Gastroesophageal sphincter (tissue), 4 donors: ENCODE data around the gene ARHGAP19. TPM values are rescaled to one million over a fixed set of nuclear protein-coding genes. Genes with fewer than 3 reads are reported as not detected.

Experiments
- ATAC-seq: fragments of 150-250 bp; one replicate; pipeline ENCODE4 v1.9.1; 2016; ENCODE audit warnings: mild to moderate bottlenecking, moderate library complexity
- H3K27ac ChIP-seq, 4 donors: fragments of 200-600 bp; sonication (generic) in 3 of 4; 1 replicate in 3 of 4; 2 replicates in 1 of 4; pipeline ENCODE4 v1.5.1; 2016 to 2019
- H3K27me3 ChIP-seq: fragments of 200-600 bp; sonication (generic); one replicate; pipeline ENCODE4 v1.5.1; 2019
- H3K36me3 ChIP-seq, 2 donors: fragments of 200-600 bp; sonication (generic); one replicate each; pipeline ENCODE4 v1.5.1; 2019; ENCODE audit warnings: control low read depth in 1 of 2
- H3K4me1 ChIP-seq, 3 donors: fragments of 200-600 bp; sonication (generic); 1 replicate in 2 of 3; 2 replicates in 1 of 3; pipeline ENCODE4 v1.5.1; 2016 to 2019; ENCODE audit warnings: control low read depth in 2 of 3
- H3K4me3 ChIP-seq, 2 donors: fragments of 200-600 bp; sonication (generic); one replicate each; pipeline ENCODE4 v1.5.1; 2019; ENCODE audit warnings: mild to moderate bottlenecking in 1 of 2, moderate library complexity in 1 of 2
- H3K9me3 ChIP-seq, 3 donors: fragments of 200-600 bp; sonication (generic); one replicate each; pipeline ENCODE4 v1.5.1; 2017 to 2019; ENCODE audit warnings: control low read depth in 2 of 3
- EP300 ChIP-seq: sonication (generic); formaldehyde crosslinking; IDR thresholded peaks from one replicate; pipeline ENCODE4 v1.6.1; 2017; ENCODE audit warnings: antibody characterized with exemption, mild to moderate bottlenecking
- POLR2A ChIP-seq, 2 donors: fragments of 450-650 bp; IDR thresholded peaks; one replicate each; pipeline ENCODE4 v1.6.1; 2017; ENCODE audit warnings: antibody characterized with exemption in 2 of 2, mild to moderate bottlenecking in 2 of 2, moderate library complexity in 1 of 2
- POLR2AphosphoS5 ChIP-seq: sonication (generic); formaldehyde crosslinking; IDR thresholded peaks from one replicate; pipeline ENCODE4 v1.6.1; 2017; ENCODE audit warnings: antibody characterized with exemption
- WGBS, 2 donors: methylation state at CpG; one replicate each; pipeline ENCODE4 v1.1.5; 2018; ENCODE audit warnings: low coverage in 1 of 2; 5-methylcytosine and 5-hydroxymethylcytosine counted together
- total RNA-seq, 4 donors: library from RNA; depleted of rRNA; stranded (reverse); fragments of >200 nt; gene quantifications; one replicate each; pipeline ENCODE4 v1.1.0, GENCODE V29; 2016
- TF ChIP-seq, protein P1 (sequence below), 4 experiments: fragments of 200-600 bp in 2 of 4; fragments of 450-650 bp in 2 of 4; sonication (generic) in 1 of 4; IDR thresholded peaks; one replicate each; pipeline ENCODE4 v1.5.1; 2017 to 2019; ENCODE audit warnings: antibody characterized with exemption in 4 of 4, mild to moderate bottlenecking in 2 of 4, moderate library complexity in 2 of 4

Gene ARHGAP19
- total RNA-seq, 4 donors from 2014 or later = 3.2 to 6.7 (median 5.0) TPM

DNA sequence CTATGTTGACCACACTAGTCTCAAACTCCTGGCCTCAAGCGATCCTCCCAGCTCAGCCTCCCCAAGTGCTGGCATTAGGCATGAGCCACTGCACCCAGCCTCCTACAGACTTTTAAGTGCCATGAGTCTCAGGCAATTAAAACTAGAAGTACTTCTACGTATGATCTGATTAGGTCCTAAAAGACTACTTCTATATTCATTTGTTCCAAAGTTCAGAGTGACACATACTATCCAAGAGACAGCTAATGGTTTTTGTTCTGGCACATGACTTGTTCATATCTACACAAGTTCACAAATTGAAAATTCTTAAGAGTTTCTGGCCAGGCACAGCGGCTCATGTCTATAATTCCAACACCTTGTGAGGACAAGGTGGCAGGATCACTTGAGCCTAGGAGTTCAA lies 11.7 kb downstream of the ARHGAP19 start:
- Histone ChIP-seq H3K36me3 (no peaks in the 10 kb centered on the region), H3K27me3 (no peaks in the 10 kb centered on the region), H3K4me3 (no peak overlapping the region), H3K27ac (no peak overlapping the region), H3K9me3 (no peaks in the 10 kb centered on the region), H3K4me1 (peaks cover 0 to 23% (median 0%) of the 10 kb centered on the region in 3 donors)
- 80 to 91% methylated on average over 2 to 3 of the region's 3 CpGs for WGBS, 2 donors
- no peak for ATAC-seq
- TF ChIP-seq, protein P1, sequence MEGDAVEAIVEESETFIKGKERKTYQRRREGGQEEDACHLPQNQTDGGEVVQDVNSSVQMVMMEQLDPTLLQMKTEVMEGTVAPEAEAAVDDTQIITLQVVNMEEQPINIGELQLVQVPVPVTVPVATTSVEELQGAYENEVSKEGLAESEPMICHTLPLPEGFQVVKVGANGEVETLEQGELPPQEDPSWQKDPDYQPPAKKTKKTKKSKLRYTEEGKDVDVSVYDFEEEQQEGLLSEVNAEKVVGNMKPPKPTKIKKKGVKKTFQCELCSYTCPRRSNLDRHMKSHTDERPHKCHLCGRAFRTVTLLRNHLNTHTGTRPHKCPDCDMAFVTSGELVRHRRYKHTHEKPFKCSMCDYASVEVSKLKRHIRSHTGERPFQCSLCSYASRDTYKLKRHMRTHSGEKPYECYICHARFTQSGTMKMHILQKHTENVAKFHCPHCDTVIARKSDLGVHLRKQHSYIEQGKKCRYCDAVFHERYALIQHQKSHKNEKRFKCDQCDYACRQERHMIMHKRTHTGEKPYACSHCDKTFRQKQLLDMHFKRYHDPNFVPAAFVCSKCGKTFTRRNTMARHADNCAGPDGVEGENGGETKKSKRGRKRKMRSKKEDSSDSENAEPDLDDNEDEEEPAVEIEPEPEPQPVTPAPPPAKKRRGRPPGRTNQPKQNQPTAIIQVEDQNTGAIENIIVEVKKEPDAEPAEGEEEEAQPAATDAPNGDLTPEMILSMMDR (IDR thresholded peaks at IDR 0.05) = no peak
- TF ChIP-seq POLR2AphosphoS5 = no peak

DNA sequence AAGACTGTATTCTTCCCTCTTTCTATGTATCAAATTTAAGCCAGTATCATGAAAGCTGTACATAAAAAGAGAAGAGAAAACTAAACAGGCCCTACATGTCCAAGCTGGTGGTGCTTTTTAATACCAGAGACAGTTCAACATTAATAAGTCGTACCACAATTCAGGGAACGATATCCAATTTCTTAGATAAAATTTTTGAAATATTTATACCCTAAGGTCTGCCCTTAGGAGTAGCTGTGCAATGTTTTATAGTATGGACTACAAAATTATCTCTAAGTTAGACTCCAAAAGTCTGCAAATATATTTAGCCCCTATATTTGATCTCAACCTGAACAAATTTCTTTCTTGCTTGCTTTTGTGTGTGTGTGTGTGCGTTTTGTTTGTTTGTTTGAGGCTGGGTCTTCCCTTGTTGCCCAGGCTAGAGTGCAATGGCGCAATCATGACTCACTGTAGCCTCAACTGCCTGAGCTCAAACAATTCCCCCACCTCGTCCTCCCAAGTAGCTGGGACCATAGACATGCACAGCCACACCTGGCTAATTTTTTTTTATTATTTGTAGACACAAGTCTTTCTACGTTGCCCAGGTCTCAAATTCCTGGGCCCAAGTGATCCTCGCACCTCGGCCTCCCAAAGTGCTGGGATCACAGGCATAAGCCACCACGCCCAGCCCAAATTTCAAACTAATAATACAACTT lies 13.2 kb downstream of the ARHGAP19 start:
- no peak for ATAC-seq

GRCh38 chr10:97278491-97278989 lies 13.9 kb downstream of the ARHGAP19 start:
- TF ChIP-seq EP300 (no peak), POLR2AphosphoS5 (peak; percentile 25), POLR2A (IDR thresholded peaks at IDR 0.05) (no peak)
- TF ChIP-seq, protein P1 (IDR thresholded peaks at IDR 0.05) = peak; percentile 62 to 75 (median 71)
- peak overlapping the region in 2 of 4 donors; percentile 38 to 43 for H3K27ac ChIP-seq
- H3K9me3 ChIP-seq = no peaks in the 10 kb centered on the region
- ATAC-seq = peak; percentile 81
- no peaks in the 10 kb centered on the region for H3K36me3 ChIP-seq
- H3K4me1 ChIP-seq = peaks cover 0 to 23% (median 0%) of the 10 kb centered on the region in 3 donors
- no peaks in the 10 kb centered on the region for H3K27me3 ChIP-seq
- no peak overlapping the region for H3K4me3 ChIP-seq

More for the DNA sequence above, 13.2 kb downstream of the ARHGAP19 start:
- Histone ChIP-seq H3K27me3 (no peaks in the 10 kb centered on the region), H3K4me1 (peaks cover 0 to 23% (median 0%) of the 10 kb centered on the region in 3 donors), H3K9me3 (no peaks in the 10 kb centered on the region), H3K36me3 (no peaks in the 10 kb centered on the region), H3K4me3 (no peak overlapping the region), H3K27ac (peak overlapping the region in 2 of 4 donors; percentile 38 to 43)
- TF ChIP-seq POLR2A (IDR thresholded peaks at IDR 0.05) (no peak), POLR2AphosphoS5 (no peak), EP300 (no peak)
- TF ChIP-seq, protein P1 (IDR thresholded peaks at IDR 0.05) = no peak
- 69 to 80% methylated on average over 8 to 9 of the region's 9 CpGs for WGBS, 2 donors

- Histone ChIP-seq H3K27me3 (no peaks in the 10 kb centered on the region), H3K4me1 (peaks cover 0 to 23% (median 0%) of the 10 kb centered on the region in 3 donors), H3K27ac (no peak overlapping the region), H3K36me3 (no peaks in the 10 kb centered on the region), H3K4me3 (no peak overlapping the region), H3K9me3 (no peaks in the 10 kb centered on the region)
- no CpG with 5 or more reads among the region's 1 CpG for WGBS, 2 donors
- TF ChIP-seq EP300 (no peak), POLR2AphosphoS5 (no peak), POLR2A (IDR thresholded peaks at IDR 0.05) (no peak)
- TF ChIP-seq, protein P1 (IDR thresholded peaks at IDR 0.05) = no peak
- no peak for ATAC-seq
Measured at GRCh38 chr10:97277551-97277950, 14.9 kb downstream of the ARHGAP19 start.

GRCh38 chr10:97274828-97275227 lies 17.6 kb downstream of the ARHGAP19 start:
- Histone ChIP-seq H3K4me3 (no peak overlapping the region), H3K9me3 (no peaks in the 10 kb centered on the region), H3K4me1 (peaks cover 0 to 23% (median 0%) of the 10 kb centered on the region in 3 donors), H3K27me3 (no peaks in the 10 kb centered on the region), H3K36me3 (no peaks in the 10 kb centered on the region), H3K27ac (no peak overlapping the region)
- no peak for ATAC-seq
- WGBS, 2 donors = 54 to 70% methylated on average over 2 to 3 of the region's 9 CpGs
- no peak for TF ChIP-seq POLR2AphosphoS5
- no peak for TF ChIP-seq EP300
- TF ChIP-seq, protein P1 (IDR thresholded peaks at IDR 0.05) = no peak
- no peak for TF ChIP-seq POLR2A (IDR thresholded peaks at IDR 0.05)
